ENCODE measurements around the gene PTPN1.
"Not testable (repeated sequence)": the region's sequence is repeated elsewhere in the genome, so short reads cannot be mapped to it uniquely, and the experiment has no call there.

Gene PTPN1

DNA sequence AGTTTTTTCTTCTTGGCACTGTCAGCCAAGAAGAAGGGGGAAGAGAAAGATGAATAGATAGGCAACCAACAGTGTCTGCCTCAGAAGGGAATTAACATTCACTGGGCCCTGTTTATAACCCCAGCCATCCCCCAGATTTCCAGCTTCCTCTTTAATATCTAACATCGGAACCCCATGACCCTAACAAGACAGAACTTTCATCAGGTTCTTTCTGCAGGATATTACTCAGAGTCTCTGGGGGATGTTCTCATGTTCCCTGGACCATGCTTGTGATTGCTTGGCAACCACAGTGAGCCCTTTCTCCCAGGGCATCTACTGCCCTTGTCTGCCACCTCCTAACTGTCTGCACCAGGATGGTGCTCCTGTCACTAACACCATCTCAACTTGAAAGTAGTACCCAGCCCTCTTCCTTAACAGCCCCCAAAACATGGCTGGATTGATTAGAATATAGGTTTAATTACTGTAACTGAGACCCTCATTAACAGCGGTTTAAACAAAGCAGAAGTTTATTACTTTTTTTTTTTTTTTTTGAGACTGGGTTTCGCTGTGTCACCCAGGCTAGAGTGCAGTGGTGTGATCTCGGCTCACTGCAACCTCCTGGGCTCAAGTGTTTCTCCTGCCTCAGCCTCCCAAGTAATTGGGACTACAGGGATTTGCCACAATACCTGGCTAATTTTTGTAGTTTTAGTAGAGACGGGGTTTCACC is 12.0 kb upstream of the PTPN1 start:
- no peak for DNase-seq
- no peaks in the 10 kb centered on the region for H3K36me3 ChIP-seq
- no peak overlapping the region for H3K4me3 ChIP-seq (ENCODE audit: low read depth, low read length)
- no peaks in the 10 kb centered on the region for H3K4me1 ChIP-seq
- TF ChIP-seq CTCF (IDR thresholded peaks at IDR 0.05; ENCODE audit: low read depth, low read length): no peak
- no peaks in the 10 kb centered on the region for H3K9me3 ChIP-seq
- no peaks in the 10 kb centered on the region for H3K27me3 ChIP-seq

- Histone ChIP-seq H3K36me3 (no peaks in the 10 kb centered on the region), H3K27me3 (no peaks in the 10 kb centered on the region), H3K4me3 (ENCODE audit: low read depth, low read length) (no peak overlapping the region), H3K9me3 (no peaks in the 10 kb centered on the region), H3K4me1 (no peaks in the 10 kb centered on the region)
- no peak for TF ChIP-seq CTCF (IDR thresholded peaks at IDR 0.05; ENCODE audit: low read depth, low read length)
- DNase-seq: no peak
Observed at GRCh38 chr20:50499938-50500337, 10.2 kb upstream of the PTPN1 start.

GRCh38 chr20:50501972-50502745 is 8.0 kb upstream of the PTPN1 start:
- no peak overlapping the region for H3K4me3 ChIP-seq (ENCODE audit: low read depth, low read length)
- H3K4me1 ChIP-seq: no peaks in the 10 kb centered on the region
- no peaks in the 10 kb centered on the region for H3K27me3 ChIP-seq
- TF ChIP-seq CTCF (IDR thresholded peaks at IDR 0.05; ENCODE audit: low read depth, low read length): no peak
- H3K36me3 ChIP-seq: no peaks in the 10 kb centered on the region
- no peaks in the 10 kb centered on the region for H3K9me3 ChIP-seq
- no peak for DNase-seq

- peak; percentile 25 for TF ChIP-seq CTCF (IDR thresholded peaks at IDR 0.05; ENCODE audit: low read depth, low read length)
- H3K4me1 ChIP-seq: no peaks in the 10 kb centered on the region
- no peaks in the 10 kb centered on the region for H3K9me3 ChIP-seq
- H3K27me3 ChIP-seq: no peaks in the 10 kb centered on the region
- no peak for DNase-seq
- no peak overlapping the region for H3K4me3 ChIP-seq (ENCODE audit: low read depth, low read length)
- H3K36me3 ChIP-seq: no peaks in the 10 kb centered on the region
Observed at GRCh38 chr20:50504231-50504823, 5.9 kb upstream of the PTPN1 start.

- Histone ChIP-seq H3K4me3 (ENCODE audit: low read depth, low read length) (no peak overlapping the region), H3K4me1 (peaks cover 2% of the 10 kb centered on the region; the same call in 1 of the 2 replicates), H3K36me3 (no peaks in the 10 kb centered on the region), H3K27me3 (no peaks in the 10 kb centered on the region), H3K9me3 (no peaks in the 10 kb centered on the region)
- DNase-seq: no peak
- TF ChIP-seq CTCF (IDR thresholded peaks at IDR 0.05; ENCODE audit: low read depth, low read length): no peak
Observed at GRCh38 chr20:50506270-50506579, 4.0 kb upstream of the PTPN1 start.

DNA sequence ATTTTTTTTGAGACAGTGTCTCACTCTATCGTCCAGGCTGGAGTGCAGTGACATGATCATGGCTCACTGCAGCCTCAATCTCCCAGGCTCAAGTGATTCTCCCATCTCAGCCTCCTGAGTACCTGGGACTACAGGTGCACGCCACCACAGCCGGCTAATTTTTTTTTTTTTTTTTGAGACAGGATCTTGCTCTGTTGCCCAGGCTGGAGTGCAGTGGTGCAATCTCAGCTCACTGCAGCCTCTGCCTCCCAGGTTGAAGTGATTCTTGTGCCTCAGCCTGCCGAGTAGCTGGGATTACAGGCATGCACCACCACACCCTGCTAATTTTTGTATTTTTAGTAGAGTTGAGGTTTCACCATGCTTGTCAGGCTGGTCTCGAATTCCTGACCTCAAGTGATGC is 2.4 kb upstream of the PTPN1 start:
- not testable (repeated sequence) for H3K36me3 ChIP-seq; H3K4me3 ChIP-seq (ENCODE audit: low read depth, low read length); H3K27me3 ChIP-seq; DNase-seq; H3K9me3 ChIP-seq; H3K4me1 ChIP-seq
